ENCODE results near the gene ENGASE. TPM values are rescaled to one million over a fixed set of nuclear protein-coding genes. Genes with fewer than 3 reads are reported as not detected.

The ENGASE gene
- total RNA-seq, 1 experiment from 2014 or later: 34.5 TPM

- BruUV-seq (replicated peaks): no TSS peak
- Mint-ChIP-seq H3K4me1 (ENCODE audit: insufficient read depth, unreplicated experiment) (peaks cover 11% of the 10 kb centered on the region), H3K27me3 (ENCODE audit: insufficient read depth, unreplicated experiment) (no peaks in the 10 kb centered on the region), H3K4me3 (ENCODE audit: unreplicated experiment) (no peak overlapping the region), H3K36me3 (ENCODE audit: insufficient read depth, unreplicated experiment) (peaks cover 48% of the 10 kb centered on the region), H3K9me3 (ENCODE audit: unreplicated experiment) (no peaks in the 10 kb centered on the region), H3K27ac (ENCODE audit: low read depth, unreplicated experiment) (no peak overlapping the region)
- DNase-seq (ENCODE audit: unreplicated experiment): no peak
- TF ChIP-seq CTCF (IDR thresholded peaks at IDR 0.05; ENCODE audit: unreplicated experiment): no peak
- intact Hi-C loops (cut with micrococcal nuclease): no loop called here
- ChIA-PET POLR2A (no interaction called here), CTCF (interaction anchor here (0.6 to 19.7 kb wide), 4 partner anchors 11 to 314 kb away, joined by 3 to 273 read pairs (median 4); no protein-coding TSS in a partner anchor)
Measured at GRCh38 chr17:79077587-79077986, 3.0 kb downstream of the ENGASE start.

DNA sequence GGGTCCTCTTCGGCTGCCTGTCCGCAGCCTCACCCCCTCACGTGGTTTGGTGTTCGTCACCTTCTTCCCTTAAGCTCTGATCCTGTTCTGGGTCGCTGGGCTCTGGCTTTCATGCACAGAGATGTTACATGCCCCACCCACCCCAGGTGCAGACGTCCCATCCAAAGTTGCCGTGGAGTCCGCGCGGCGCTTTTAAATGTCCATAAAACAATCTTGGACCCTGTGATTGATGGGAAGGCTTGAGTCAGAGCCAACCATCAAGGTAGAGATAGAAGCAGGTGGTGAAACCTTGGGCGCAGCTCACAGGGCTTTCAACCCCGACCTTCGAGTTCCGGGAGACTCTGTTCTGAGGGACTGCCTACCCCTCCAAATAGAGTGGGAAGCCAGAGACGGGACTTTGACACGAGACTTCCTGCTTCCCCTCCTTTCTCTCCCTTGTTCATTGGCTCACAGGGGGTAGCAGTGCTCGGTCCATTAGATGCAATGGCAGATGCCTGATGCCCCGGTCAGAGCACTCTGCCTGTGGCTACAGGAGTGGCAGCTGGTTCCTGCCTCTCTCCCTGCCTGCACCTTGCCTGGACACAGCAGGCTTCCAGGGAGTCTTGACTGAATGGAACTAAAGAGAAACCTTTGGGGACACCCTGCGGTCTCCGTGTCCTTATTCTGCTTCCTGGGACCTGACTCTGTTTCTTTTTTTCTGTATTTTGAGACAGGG lies 4.0 kb downstream of the ENGASE start:
- Mint-ChIP-seq H3K4me3 (ENCODE audit: unreplicated experiment) (no peak overlapping the region), H3K4me1 (ENCODE audit: insufficient read depth, unreplicated experiment) (peaks cover 11% of the 10 kb centered on the region), H3K27me3 (ENCODE audit: insufficient read depth, unreplicated experiment) (no peaks in the 10 kb centered on the region), H3K36me3 (ENCODE audit: insufficient read depth, unreplicated experiment) (peaks cover 55% of the 10 kb centered on the region), H3K9me3 (ENCODE audit: unreplicated experiment) (no peaks in the 10 kb centered on the region), H3K27ac (ENCODE audit: low read depth, unreplicated experiment) (no peak overlapping the region)
- DNase-seq (ENCODE audit: unreplicated experiment): no peak
- no TSS peak for BruUV-seq (replicated peaks)
- ChIA-PET POLR2A (no interaction called here), CTCF (interaction anchor here (0.6 to 19.7 kb wide), 6 partner anchors 10 to 313 kb away, joined by 3 to 273 read pairs (median 4); no protein-coding TSS in a partner anchor)
- intact Hi-C loops (cut with micrococcal nuclease): no loop called here
- no peak for TF ChIP-seq CTCF (IDR thresholded peaks at IDR 0.05; ENCODE audit: unreplicated experiment)

- CTCF ChIA-PET: interaction anchor here (0.6 to 19.7 kb wide), 3 partner anchors 32 to 312 kb away, joined by 3 to 273 read pairs (median 4); no protein-coding TSS in a partner anchor
- POLR2A ChIA-PET: no interaction called here
- intact Hi-C loops (cut with micrococcal nuclease): no loop called here
- no peak for TF ChIP-seq CTCF (IDR thresholded peaks at IDR 0.05; ENCODE audit: unreplicated experiment)
- Mint-ChIP-seq H3K9me3 (ENCODE audit: unreplicated experiment) (no peaks in the 10 kb centered on the region), H3K4me3 (ENCODE audit: unreplicated experiment) (no peak overlapping the region), H3K4me1 (ENCODE audit: insufficient read depth, unreplicated experiment) (peaks cover 11% of the 10 kb centered on the region), H3K27ac (ENCODE audit: low read depth, unreplicated experiment) (no peak overlapping the region), H3K27me3 (ENCODE audit: insufficient read depth, unreplicated experiment) (no peaks in the 10 kb centered on the region), H3K36me3 (ENCODE audit: insufficient read depth, unreplicated experiment) (peaks cover 55% of the 10 kb centered on the region)
- no TSS peak for BruUV-seq (replicated peaks)
- no peak for DNase-seq (ENCODE audit: unreplicated experiment)
Measured at GRCh38 chr17:79079421-79080200, 5.0 kb downstream of the ENGASE start.

DNA sequence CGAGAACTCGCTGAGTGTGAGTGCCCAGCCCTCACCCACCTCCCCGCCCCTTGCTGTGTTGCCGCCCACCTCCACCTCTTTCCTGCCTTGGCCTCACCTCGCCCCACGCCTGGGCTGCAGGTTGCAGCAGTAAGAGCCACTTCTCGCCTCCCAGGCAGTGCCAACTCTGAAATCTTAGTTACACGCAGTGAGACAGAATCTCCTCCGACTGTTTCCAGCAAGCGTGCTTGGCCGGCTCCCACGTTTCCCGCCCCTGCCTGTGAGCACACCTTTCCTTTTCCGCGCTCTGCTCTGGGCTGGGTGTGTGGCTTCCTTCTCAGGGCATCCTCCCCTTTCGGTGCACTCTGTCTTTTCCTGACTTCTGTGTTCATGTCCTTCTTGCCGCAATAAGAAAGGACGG lies 5.7 kb downstream of the ENGASE start:
- DNase-seq (ENCODE audit: unreplicated experiment): no peak
- intact Hi-C loops (cut with micrococcal nuclease): no loop called here
- Mint-ChIP-seq H3K4me1 (ENCODE audit: insufficient read depth, unreplicated experiment) (peaks cover 8% of the 10 kb centered on the region), H3K27me3 (ENCODE audit: insufficient read depth, unreplicated experiment) (no peaks in the 10 kb centered on the region), H3K9me3 (ENCODE audit: unreplicated experiment) (no peaks in the 10 kb centered on the region), H3K36me3 (ENCODE audit: insufficient read depth, unreplicated experiment) (peaks cover 55% of the 10 kb centered on the region), H3K27ac (ENCODE audit: low read depth, unreplicated experiment) (no peak overlapping the region), H3K4me3 (ENCODE audit: unreplicated experiment) (no peak overlapping the region)
- CTCF ChIA-PET: interaction anchor here (1.1 to 19.7 kb wide), 3 partner anchors 34 to 311 kb away, joined by 3 to 273 read pairs (median 73); no protein-coding TSS in a partner anchor
- no TSS peak for BruUV-seq (replicated peaks)
- POLR2A ChIA-PET: no interaction called here
- TF ChIP-seq CTCF (IDR thresholded peaks at IDR 0.05; ENCODE audit: unreplicated experiment): no peak

Measured in MCF 10A (cell line).